Left lung (tissue), 10 donors: Measurements from ENCODE around the gene PLD4. TPM values are rescaled to one million over a fixed set of nuclear protein-coding genes. Genes with fewer than 3 reads are reported as not detected.

Experiments used
- ATAC-seq: fragments of 200-7000 bp; cut with Tn5 transposase; one replicate; pipeline ENCODE4 v1.9.1; 2020; ENCODE audit warnings: moderate library complexity
- DNase-seq, 4 donors: peaks; one replicate each; pipeline ENCODE4 v3.0.0-alpha.2; 2013 to 2020
- H3K27ac ChIP-seq, 2 donors: fragments of 200-600 bp; sonication (generic) in 1 of 2; one replicate each; pipeline versions ENCODE4 v1.5.0 to v1.8.0; 2020 to 2021
- H3K27me3 ChIP-seq, 2 donors: fragments of 200-600 bp; sonication (generic) in 1 of 2; one replicate each; pipeline versions ENCODE4 v1.5.0 to v1.8.0; 2020 to 2021
- H3K36me3 ChIP-seq, 2 donors: fragments of 200-600 bp; sonication (generic) in 1 of 2; one replicate each; pipeline versions ENCODE4 v1.5.0 to v1.8.0; 2020 to 2021
- H3K4me1 ChIP-seq, 2 donors: fragments of 200-600 bp; one replicate each; pipeline ENCODE4 v1.8.0; 2021
- H3K4me3 ChIP-seq, 2 donors: fragments of 200-600 bp; sonication (generic) in 1 of 2; one replicate each; pipeline versions ENCODE4 v1.5.0 to v1.8.0; 2020 to 2021; ENCODE audit warnings: mild to moderate bottlenecking in 1 of 2
- H3K9me3 ChIP-seq, 2 donors: fragments of 200-600 bp; sonication (generic) in 1 of 2; one replicate each; pipeline versions ENCODE4 v1.5.0 to v1.8.0; 2020 to 2021
- intact Hi-C, 2 donors: fragments of 100-400 bp; cut with DNase I; formaldehyde crosslinking; loops; one replicate each; pipeline versions ENCODE4 v1.11.2 to v1.14.2; 2022
- polyA plus RNA-seq, 6 donors: library from polyadenylated mRNA; unstranded; fragments of 120-200 nt; gene quantifications; one replicate each; pipeline ENCODE4 v1.2.1, GENCODE V29; 2013; ENCODE audit not compliant: insufficient read length in 6 of 6
- total RNA-seq, 2 donors: library from RNA; stranded (reverse); fragmentation: NEBNext Ultra II Directional; extraction: Animal tissue kit (Norgen Biotek cat#: 25700); gene quantifications; one replicate each; pipeline ENCODE4 v1.2.1, GENCODE V29; 2021
- TF ChIP-seq, protein P1 (sequence below), 2 donors: fragments of 200-600 bp; sonication (generic) in 1 of 2; IDR thresholded peaks; one replicate each; pipeline versions ENCODE4 v1.5.0 to v1.8.0; 2021; ENCODE audit warnings: antibody characterized with exemption in 2 of 2
- donor health status: DM: no; HTN: yes; CAD: no.
- donor health status: DM: no; HTN: no; CAD: no.

PLD4 gene
- total and polyA plus RNA-seq, 8 donors, result 0.76 to 8.0 (median 4.7) TPM

DNA sequence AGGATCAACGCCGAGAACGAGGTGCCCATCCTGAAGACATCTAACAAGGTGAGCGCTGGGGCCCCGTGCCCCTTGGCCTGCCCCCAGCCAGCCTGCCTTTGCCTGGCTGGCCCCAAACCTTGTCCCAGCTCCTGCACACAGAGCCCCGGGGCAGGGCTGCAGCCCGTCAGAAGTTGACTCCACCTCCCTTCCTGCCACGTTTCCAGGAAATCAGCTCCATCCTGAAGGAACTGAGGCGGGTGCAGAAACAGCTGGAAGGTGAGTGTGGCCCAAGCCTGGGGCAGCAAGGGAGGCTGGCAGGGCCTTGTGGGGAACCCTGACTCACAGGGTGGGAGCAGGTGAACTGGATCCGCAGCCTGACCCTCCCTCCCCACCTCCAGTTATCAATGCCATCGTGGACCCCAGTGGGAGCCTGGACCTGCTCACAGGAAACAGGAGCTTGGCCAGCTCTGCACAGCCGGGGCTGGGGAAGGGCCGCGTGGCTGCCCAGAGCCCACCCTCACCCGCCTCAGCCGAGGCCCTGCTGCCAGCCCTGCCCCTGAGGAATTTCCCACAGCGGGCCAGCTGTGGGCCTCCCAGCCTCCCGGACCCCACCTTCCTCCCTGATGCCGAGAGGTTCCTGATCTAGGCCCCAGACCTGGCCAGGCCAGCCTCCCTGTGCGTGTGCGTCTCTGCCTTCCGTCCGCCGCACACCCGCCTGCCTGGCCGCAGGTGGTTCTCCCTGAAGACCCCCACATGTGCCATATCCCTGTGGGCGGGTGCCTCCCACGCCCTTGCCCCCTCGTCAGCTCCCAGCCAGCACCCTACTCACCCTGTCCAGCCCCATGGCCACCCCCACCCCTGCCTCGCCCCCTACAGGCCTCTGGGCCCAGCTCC is 30.1 kb upstream of the PLD4 start:
- H3K9me3 ChIP-seq, result no peaks in the 10 kb centered on the region
- no peak overlapping the region for H3K4me3 ChIP-seq
- peaks cover 0 to 15% of the 10 kb centered on the region in 2 donors for H3K4me1 ChIP-seq
- H3K27me3 ChIP-seq, result no peaks in the 10 kb centered on the region
- intact Hi-C loops, result loop anchor here in 1 of 2 donors (10.0 kb wide), 1 partner anchor 150 kb away; no protein-coding TSS in a partner anchor
- H3K27ac ChIP-seq, result no peak overlapping the region
- peaks cover 0 to 13% of the 10 kb centered on the region in 2 donors for H3K36me3 ChIP-seq
- TF ChIP-seq, protein P1, sequence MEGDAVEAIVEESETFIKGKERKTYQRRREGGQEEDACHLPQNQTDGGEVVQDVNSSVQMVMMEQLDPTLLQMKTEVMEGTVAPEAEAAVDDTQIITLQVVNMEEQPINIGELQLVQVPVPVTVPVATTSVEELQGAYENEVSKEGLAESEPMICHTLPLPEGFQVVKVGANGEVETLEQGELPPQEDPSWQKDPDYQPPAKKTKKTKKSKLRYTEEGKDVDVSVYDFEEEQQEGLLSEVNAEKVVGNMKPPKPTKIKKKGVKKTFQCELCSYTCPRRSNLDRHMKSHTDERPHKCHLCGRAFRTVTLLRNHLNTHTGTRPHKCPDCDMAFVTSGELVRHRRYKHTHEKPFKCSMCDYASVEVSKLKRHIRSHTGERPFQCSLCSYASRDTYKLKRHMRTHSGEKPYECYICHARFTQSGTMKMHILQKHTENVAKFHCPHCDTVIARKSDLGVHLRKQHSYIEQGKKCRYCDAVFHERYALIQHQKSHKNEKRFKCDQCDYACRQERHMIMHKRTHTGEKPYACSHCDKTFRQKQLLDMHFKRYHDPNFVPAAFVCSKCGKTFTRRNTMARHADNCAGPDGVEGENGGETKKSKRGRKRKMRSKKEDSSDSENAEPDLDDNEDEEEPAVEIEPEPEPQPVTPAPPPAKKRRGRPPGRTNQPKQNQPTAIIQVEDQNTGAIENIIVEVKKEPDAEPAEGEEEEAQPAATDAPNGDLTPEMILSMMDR (IDR thresholded peaks at IDR 0.05), result no peak
- DNase-seq (peak in 2 of 4 donors; percentile 29 to 71), ATAC-seq (no peak)

DNA sequence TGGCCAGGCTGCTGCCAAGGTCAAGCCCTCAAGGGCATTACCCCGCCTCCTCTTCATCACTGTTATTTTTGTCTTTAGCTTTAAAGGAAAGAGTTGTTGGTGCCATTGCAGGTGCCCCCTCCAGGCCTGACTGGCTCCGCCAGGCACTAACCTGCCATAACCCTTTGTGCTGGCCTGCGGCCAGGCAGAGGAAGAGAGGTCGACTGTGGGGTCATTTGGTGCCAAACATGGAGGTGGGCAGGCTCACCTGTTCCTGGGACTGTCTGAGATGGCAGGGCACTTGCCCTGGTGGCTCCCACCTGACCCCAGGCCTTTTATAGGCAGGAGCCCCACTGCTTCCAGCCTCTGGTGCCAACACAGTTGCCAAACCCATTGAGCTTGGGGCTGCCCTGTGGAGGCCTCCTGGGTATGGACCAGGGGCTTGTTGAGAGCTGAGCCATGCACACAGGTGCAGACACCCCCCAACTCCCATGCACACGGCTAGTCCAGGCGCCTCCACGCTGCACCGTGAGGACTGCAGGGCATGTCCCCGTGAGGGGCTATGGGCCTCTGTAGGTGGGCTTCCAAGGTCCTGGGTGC is 29.4 kb upstream of the PLD4 start:
- ATAC-seq (no peak), DNase-seq (no peak)
- TF ChIP-seq, protein P1 (IDR thresholded peaks at IDR 0.05), result no peak
- Histone ChIP-seq H3K36me3 (peaks cover 0 to 13% of the 10 kb centered on the region in 2 donors), H3K4me1 (peaks cover 0 to 15% of the 10 kb centered on the region in 2 donors), H3K27me3 (no peaks in the 10 kb centered on the region), H3K4me3 (no peak overlapping the region), H3K9me3 (no peaks in the 10 kb centered on the region), H3K27ac (no peak overlapping the region)
- intact Hi-C loops, result loop anchor here in 1 of 2 donors (10.0 kb wide), 1 partner anchor 150 kb away; no protein-coding TSS in a partner anchor

DNA sequence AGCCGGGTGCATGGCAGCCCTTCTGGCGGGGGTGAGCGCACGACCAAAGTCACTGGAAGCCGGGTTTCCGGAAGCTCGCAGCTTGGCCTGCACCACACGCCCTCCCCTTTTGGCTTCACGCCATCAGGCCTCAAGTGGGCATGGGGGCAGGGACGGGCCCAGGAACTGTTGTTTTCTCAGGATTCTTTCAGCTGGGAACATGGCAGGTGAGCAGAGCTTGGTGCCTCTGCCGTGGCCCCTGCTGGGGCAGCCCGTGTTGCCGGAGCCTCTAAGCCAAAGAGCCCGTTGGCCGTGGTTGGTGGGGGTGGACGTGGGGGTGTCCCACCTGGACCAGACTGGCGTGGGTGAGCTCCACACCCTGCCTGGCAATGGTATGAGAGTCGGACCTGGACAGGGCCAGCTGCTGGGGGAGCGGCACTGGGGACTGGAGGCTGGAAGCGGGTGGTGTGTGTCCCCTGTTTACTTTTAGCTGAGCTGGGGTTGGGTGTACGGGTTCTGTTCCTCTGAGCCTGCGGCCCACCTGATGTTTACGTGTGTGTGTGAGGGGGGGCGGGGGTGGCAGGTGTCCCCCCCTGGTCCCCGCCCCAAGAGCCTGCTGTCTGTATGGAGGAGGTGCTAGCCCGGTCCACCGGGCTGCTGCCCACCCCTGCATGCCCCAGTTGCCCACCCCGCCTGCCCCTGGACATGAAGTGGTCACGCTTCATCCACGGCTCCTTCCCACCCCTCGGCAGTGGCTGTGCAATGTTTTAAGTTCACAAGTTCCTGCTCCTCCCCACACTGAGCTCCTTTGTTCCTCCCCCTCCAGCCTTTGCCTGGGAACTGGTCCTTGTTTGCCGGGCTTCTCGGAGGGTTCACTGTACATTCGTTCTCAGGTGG is 28.7 kb upstream of the PLD4 start:
- DNase-seq (peak; percentile 52 to 82 (median 69)), ATAC-seq (peak; percentile 72)
- peaks cover 0 to 15% of the 10 kb centered on the region in 2 donors for H3K4me1 ChIP-seq
- no peaks in the 10 kb centered on the region for H3K9me3 ChIP-seq
- TF ChIP-seq, protein P1 (IDR thresholded peaks at IDR 0.05), result no peak
- H3K4me3 ChIP-seq, result no peak overlapping the region
- H3K27me3 ChIP-seq, result no peaks in the 10 kb centered on the region
- peaks cover 0 to 13% of the 10 kb centered on the region in 2 donors for H3K36me3 ChIP-seq
- intact Hi-C loops, result loop anchor here in 1 of 2 donors (10.0 kb wide), 1 partner anchor 149 kb away; no protein-coding TSS in a partner anchor
- no peak overlapping the region for H3K27ac ChIP-seq

DNA sequence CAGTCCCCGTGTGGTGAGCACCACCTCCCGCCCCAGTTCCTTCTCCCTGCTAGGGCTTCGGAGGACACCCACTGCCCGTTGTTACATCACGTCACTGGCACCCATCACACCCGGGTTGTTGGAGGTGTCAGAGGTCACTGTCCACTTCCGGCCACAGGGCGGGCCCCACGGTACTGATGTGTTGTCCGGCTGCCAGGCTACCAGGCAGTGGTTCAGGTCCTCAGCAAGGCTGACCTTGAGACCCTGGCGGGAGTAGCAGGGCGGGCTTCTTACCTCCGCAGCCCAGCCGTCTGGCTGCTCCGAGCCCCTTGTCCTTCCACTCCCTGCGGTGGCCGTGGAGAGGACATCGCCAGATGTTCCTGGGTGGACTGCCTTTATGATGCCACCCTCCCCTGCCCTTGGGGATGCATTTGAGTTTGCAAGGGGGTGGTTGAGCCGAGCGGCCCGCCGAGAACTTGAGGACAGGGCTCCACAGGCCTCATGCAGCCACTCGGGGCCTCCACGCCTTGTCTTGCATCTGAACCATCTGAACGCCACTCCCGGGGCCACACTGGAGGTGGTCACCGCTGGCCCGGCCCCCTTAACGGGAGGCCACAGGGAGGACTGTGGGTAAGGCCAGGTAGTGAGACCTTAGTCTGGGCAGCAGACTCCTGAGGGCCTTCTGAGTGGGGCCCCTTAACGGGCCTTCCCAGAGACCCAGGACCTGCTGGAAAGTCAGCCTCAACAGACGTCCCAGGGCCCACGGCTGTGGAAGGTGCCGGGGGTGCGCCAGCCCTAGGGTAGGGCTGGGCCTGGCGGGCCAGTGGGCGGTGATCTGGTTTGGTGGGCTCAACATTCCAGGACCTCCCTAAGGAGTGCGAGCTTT is 27.1 kb upstream of the PLD4 start:
- TF ChIP-seq, protein P1 (IDR thresholded peaks at IDR 0.05), result no peak
- no peaks in the 10 kb centered on the region for H3K9me3 ChIP-seq
- peaks cover 0 to 15% of the 10 kb centered on the region in 2 donors for H3K4me1 ChIP-seq
- intact Hi-C loops, result loop anchor here in 1 of 2 donors (10.0 kb wide), 1 partner anchor 147 kb away; no protein-coding TSS in a partner anchor
- H3K27me3 ChIP-seq, result no peaks in the 10 kb centered on the region
- H3K27ac ChIP-seq, result no peak overlapping the region
- peaks cover 0 to 13% of the 10 kb centered on the region in 2 donors for H3K36me3 ChIP-seq
- DNase-seq, result peak in 2 of 4 donors; percentile 33 to 61
- no peak for ATAC-seq
- no peak overlapping the region for H3K4me3 ChIP-seq
